GM18951 (cell line): Measurements from ENCODE around the gene MEGF6.

Source experiments
- POLR2A ChIP-seq: IDR thresholded peaks from 4 replicates; pipeline ENCODE4 v1.6.1; 2011; ENCODE audit warnings: mild to moderate bottlenecking; ENCODE audit not compliant: insufficient read length, insufficient read depth; ENCODE audit errors: extremely low read depth
- in situ Hi-C: fragments of 300-500 bp; cut with MboI; formaldehyde crosslinking; loops from one replicate; pipeline ENCODE4 v1.12.0; 2022; ENCODE audit warnings: low sequenced_read_pairs, mixed read lengths, inconsistent platforms; ENCODE audit not compliant: unreplicated experiment

The MEGF6 gene

DNA sequence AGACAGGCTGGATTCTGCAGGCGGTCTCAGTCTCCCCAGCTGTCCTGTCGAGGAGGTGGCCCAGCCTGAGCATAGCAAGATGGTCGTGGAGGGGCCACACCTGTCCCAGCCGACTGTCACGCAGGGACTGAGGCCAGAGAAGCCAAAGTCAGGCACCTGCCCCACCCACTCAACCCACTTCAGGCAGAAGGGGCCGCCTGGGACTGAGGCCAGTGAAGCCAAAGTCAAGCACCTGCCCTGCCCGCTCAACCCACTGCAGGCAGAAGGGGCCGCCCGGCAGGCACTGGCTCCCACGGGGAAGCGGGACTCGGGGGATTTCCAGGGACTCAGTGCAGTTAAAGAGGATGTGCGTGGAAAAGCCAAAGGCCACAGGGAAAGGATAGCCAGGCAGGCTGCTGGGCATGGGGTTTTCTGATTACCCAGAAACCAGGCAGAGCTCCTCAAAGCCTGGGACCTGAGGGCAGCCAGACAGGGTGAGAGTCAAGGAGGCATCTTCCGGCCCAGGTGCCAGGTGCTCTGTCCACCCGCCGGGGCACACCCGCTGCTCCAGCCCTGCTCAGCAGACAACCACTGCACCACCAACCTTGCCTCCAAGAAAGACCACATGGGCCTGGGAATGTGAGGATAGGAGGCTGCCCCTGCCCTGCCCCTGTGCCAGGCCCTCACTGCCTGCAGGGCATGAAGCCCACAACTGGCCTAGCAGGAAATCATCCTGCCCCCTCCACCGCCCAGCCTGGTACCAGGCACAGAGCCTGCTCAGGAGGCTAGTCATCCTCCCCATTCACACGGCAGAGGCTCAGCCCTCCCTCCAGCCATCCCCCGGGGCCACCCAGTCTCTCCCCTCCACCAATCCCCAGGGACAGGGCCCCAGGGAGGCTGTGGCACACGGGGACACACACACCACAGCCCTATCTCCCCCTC is 41.0 kb downstream of the MEGF6 start:
- in situ Hi-C loops, result no loop called here
- TF ChIP-seq POLR2A, result no peak

DNA sequence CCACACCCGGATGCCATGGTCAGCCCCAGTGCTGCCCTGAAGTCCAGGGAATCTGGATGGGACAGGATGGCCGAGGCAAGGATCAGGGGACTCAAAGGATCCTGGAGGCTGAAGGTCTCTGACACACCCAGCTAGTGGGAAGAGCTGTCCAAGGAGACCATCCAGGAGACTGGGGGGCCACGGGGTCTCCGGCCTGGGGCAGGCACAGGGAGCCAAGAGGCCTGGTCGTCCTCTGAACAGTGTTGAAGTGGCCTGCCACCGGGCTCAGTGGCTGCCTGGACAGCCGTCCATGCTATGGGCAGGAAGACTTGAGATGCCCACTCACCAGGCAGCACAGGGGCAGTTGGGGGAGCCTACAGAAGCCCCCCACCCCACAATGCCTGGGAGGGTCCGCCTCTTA is 41.9 kb downstream of the MEGF6 start:
- in situ Hi-C loops, result loop anchor here (5.0 kb wide), 1 partner anchor 53 kb away; no protein-coding TSS in a partner anchor
- TF ChIP-seq POLR2A, result no peak

DNA sequence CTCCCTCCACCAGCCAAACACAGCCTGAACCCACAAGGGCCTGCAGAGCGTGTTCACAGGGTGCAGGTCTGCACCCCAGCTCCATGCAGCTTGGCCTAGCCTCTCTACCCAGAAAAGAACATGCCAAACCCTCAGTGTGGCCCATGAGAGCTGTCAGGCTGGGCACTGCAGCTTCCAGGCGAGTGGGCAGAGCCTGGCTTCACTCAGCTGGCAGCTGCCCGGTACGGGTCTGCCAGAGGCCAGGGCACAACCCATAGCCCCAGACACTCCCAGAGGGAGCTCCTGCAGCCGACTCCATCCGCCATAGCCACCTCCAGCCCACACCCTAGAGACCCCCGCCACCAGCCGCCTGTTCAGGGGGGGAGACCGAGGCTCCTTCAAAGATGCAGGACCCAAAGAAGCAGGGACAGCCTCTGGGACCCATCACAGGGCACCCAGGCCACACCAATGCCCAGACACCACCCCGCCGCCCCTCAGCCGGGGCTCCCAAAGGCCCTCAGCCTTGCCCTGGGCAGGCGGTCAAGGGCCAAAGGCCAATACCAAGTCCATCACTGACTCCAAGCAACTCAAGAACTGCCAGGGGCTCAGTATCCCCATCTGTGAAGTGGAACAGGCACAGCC is 42.4 kb downstream of the MEGF6 start:
- in situ Hi-C loops, result loop anchor here (5.0 kb wide), 1 partner anchor 53 kb away; no protein-coding TSS in a partner anchor
- TF ChIP-seq POLR2A, result no peak

- in situ Hi-C loops, result loop anchor here (5.0 kb wide), 1 partner anchor 55 kb away; no protein-coding TSS in a partner anchor
- TF ChIP-seq POLR2A, result no peak
These were observed 44.1 kb downstream of the MEGF6 start for GRCh38 chr1:3566951-3567804.

- in situ Hi-C loops, result loop anchor here (5.0 kb wide), 1 partner anchor 56 kb away; no protein-coding TSS in a partner anchor
- TF ChIP-seq POLR2A, result no peak
These were observed 45.1 kb downstream of the MEGF6 start for GRCh38 chr1:3566003-3566885.

- in situ Hi-C loops, result loop anchor here (5.0 kb wide), 1 partner anchor 57 kb away; no protein-coding TSS in a partner anchor
- no peak for TF ChIP-seq POLR2A
These were observed 46.1 kb downstream of the MEGF6 start for GRCh38 chr1:3564921-3565831.

GRCh38 chr1:3563610-3564009 is 47.7 kb downstream of the MEGF6 start:
- TF ChIP-seq POLR2A, result no peak
- in situ Hi-C loops, result no loop called here

GRCh38 chr1:3563125-3563524 is 48.2 kb downstream of the MEGF6 start:
- in situ Hi-C loops, result no loop called here
- no peak for TF ChIP-seq POLR2A

DNA sequence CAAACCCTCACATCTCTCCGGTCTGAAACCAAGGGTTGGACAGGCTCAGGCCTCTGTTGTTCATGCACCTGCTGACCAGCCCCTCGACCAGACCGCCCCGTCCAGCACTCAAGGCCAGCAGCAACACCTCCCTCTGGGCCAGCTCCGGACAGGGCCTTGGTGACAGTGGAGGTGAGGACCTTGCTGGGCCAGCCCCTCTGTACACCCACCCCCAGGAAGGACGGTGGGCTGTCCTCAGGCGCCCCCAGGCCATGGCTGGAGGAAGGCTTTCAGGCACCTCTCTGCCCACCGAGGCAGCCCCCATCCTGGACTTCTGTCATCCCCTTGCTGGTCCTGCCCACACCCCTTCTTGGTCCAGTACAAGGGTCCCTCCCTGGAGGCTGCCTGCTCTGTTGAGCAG is 48.6 kb downstream of the MEGF6 start:
- no peak for TF ChIP-seq POLR2A
- in situ Hi-C loops, result no loop called here

GRCh38 chr1:3561702-3562101 is 49.6 kb downstream of the MEGF6 start:
- in situ Hi-C loops, result no loop called here
- no peak for TF ChIP-seq POLR2A

GRCh38 chr1:3560981-3561380 is 50.3 kb downstream of the MEGF6 start:
- no peak for TF ChIP-seq POLR2A
- in situ Hi-C loops, result no loop called here

DNA sequence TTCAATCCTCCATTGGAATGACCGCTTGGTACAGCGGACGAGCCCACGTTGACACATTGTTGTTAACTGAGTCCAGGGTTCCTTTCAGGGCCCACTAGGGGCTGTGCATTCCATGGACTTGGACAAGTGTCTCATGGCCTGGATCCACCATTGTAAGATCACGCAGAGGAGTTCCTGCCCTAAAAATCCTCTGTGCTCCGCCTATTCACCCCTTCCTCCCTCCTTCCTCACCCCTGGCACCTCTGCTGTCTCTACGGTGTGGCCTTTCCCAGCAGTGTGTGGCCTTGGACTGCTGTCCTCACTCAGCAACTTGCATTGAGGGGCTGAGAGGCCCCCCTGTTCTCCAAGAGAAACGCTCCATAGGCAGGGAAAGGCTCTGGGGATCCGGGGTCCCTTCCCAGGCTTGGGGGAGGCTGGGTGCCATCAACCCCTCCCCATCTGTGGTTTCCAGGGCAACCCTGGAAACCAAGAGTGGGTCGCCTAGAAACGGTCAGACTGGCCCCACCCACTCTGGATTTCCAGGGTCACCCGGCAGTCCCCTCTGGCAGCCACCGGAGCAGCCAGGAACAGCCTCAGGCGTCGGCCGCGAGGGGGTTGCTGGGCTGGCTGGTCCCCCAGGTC is 50.9 kb downstream of the MEGF6 start:
- in situ Hi-C loops, result no loop called here
- TF ChIP-seq POLR2A, result no peak
